Activated B cell treated with CpG ODN at 0.5 μM for 24 hours (primary cell): ENCODE data around the gene AK4. TPM values are rescaled to one million over a fixed set of nuclear protein-coding genes. Genes with fewer than 3 reads are reported as not detected.

Source experiments
- ATAC-seq: fragments of 200-7000 bp; cut with Tn5 transposase; one replicate; pipeline ENCODE4 v1.10.0; 2021; ENCODE audit warnings: low read depth, mild to moderate bottlenecking, moderate library complexity
- CTCF ChIA-PET: fragments of 350-600 bp; sonication (Branson Sonifier 250); formaldehyde crosslinking; loops from one replicate; lab custom pipeline; 2021; ENCODE audit warnings: antibody characterized with exemption; lab: Charles Lee
- POLR2A ChIA-PET: fragments of 350-600 bp; sonication (Branson Sonifier 250); formaldehyde crosslinking; loops from one replicate; lab custom pipeline; 2021; ENCODE audit warnings: antibody characterized with exemption; lab: Charles Lee
- DNase-seq: peaks from one replicate; pipeline ENCODE4 v3.0.0; 2022
- H3K27ac Mint-ChIP-seq: one replicate; pipeline ENCODE4 v1.8.0; 2020; ENCODE audit warnings: mixed read lengths
- H3K27me3 Mint-ChIP-seq: one replicate; pipeline ENCODE4 v1.8.0; 2021; ENCODE audit warnings: mixed read lengths
- H3K36me3 Mint-ChIP-seq: one replicate; pipeline ENCODE4 v1.8.0; 2021; ENCODE audit warnings: low read depth, mixed read lengths
- H3K4me1 Mint-ChIP-seq: one replicate; pipeline ENCODE4 v1.8.0; 2021; ENCODE audit warnings: mixed read lengths
- H3K4me3 Mint-ChIP-seq: one replicate; pipeline ENCODE4 v1.8.0; 2020; ENCODE audit warnings: mild to moderate bottlenecking, mixed read lengths
- H3K9me3 Mint-ChIP-seq: one replicate; pipeline ENCODE4 v1.8.0; 2020; ENCODE audit warnings: mixed read lengths
- intact Hi-C: fragments of 100-400 bp; cut with micrococcal nuclease; formaldehyde crosslinking; loops from one replicate; pipeline ENCODE4 v1.15.1; 2024
- total RNA-seq: library from RNA; stranded (reverse); gene quantifications from 2 replicates; pipeline ENCODE4 v1.2.3, GENCODE V29; 2022
- TF ChIP-seq, protein P1 (sequence below): fragments of 200-600 bp; IDR thresholded peaks from one replicate; pipeline ENCODE4 v1.8.0; 2022; ENCODE audit warnings: antibody characterized with exemption, mild to moderate bottlenecking

AK4 gene
- total RNA-seq, 1 donor from 2014 or later, result 1.8 TPM

DNA sequence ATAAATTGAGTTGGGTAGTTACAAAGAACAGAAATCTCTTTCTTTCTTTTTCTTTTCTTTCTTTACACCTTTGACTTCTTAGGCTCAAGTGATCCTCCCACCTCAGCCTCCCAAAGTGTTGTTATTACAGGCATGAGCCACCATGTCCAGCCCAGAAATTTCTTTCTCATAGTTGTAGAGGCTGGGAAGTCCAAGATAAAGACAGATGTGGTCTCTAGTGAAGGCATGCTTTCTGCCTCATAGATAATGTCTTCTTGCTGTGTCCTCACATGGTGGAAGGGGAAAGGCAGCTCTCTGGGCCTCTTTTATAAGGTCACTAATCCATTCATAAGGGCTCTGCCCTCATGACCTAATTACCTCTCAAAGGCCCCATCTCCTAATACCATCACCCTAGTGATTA lies 97.3 kb downstream of the AK4 start:
- TF ChIP-seq, protein P1, sequence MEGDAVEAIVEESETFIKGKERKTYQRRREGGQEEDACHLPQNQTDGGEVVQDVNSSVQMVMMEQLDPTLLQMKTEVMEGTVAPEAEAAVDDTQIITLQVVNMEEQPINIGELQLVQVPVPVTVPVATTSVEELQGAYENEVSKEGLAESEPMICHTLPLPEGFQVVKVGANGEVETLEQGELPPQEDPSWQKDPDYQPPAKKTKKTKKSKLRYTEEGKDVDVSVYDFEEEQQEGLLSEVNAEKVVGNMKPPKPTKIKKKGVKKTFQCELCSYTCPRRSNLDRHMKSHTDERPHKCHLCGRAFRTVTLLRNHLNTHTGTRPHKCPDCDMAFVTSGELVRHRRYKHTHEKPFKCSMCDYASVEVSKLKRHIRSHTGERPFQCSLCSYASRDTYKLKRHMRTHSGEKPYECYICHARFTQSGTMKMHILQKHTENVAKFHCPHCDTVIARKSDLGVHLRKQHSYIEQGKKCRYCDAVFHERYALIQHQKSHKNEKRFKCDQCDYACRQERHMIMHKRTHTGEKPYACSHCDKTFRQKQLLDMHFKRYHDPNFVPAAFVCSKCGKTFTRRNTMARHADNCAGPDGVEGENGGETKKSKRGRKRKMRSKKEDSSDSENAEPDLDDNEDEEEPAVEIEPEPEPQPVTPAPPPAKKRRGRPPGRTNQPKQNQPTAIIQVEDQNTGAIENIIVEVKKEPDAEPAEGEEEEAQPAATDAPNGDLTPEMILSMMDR, result no peak
- Mint-ChIP-seq H3K4me3 (no peak overlapping the region), H3K9me3 (no peaks in the 10 kb centered on the region), H3K27me3 (peaks cover 16% of the 10 kb centered on the region), H3K27ac (no peak overlapping the region), H3K36me3 (no peaks in the 10 kb centered on the region), H3K4me1 (no peaks in the 10 kb centered on the region)
- no peak for ATAC-seq
- no peak for DNase-seq
- intact Hi-C loops, result no loop called here
- CTCF ChIA-PET, result no interaction called here
- POLR2A ChIA-PET, result no interaction called here

DNA sequence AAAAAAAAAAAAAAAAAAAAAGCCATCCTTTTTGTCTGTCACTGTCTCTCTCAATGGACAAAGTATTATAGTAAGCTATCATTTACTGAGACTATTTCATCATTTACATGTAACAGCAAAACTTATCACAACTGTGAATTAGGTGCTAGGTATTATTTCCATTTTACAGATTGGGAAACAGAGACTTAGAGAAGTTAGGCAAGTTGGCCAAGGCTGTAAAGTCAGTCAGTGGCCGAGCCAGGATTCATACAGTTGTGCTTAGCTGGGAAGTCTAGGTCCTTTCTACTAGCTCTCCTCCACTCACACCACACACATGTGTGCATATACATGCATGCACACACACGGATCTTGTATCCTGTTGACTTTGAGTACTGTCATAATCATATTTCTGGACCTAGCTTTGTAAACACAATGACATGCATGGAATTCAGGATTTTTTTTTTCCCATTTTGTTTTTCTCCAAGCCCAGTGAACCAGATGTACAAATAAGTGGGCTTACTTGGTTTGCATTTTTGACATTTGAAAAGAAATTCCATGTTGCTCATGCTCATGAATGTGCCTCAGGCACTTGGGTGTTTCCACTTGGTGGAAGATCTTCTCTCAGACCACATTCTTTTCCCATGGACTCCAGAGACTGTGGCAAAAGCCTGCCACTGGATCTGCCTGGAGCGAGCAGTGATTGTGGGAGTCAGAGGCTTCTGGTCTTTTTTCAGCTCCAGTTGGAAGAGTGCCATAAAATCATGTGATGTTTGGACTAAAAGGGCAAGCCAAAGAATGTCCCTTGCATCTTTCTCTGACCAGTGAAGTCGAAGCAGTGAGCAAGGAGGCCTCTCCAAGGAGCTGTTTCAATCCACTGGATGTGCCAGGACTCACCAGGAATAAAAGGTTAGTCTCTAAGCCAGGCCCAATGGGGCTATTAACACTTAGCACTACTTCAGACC lies 99.7 kb downstream of the AK4 start:
- Mint-ChIP-seq H3K4me3 (no peak overlapping the region), H3K36me3 (no peaks in the 10 kb centered on the region), H3K4me1 (no peaks in the 10 kb centered on the region), H3K27ac (no peak overlapping the region), H3K27me3 (peaks cover 11% of the 10 kb centered on the region), H3K9me3 (no peaks in the 10 kb centered on the region)
- CTCF ChIA-PET, result no interaction called here
- DNase-seq (no peak), ATAC-seq (no peak)
- TF ChIP-seq, protein P1, result no peak
- intact Hi-C loops, result no loop called here
- POLR2A ChIA-PET, result no interaction called here

DNA sequence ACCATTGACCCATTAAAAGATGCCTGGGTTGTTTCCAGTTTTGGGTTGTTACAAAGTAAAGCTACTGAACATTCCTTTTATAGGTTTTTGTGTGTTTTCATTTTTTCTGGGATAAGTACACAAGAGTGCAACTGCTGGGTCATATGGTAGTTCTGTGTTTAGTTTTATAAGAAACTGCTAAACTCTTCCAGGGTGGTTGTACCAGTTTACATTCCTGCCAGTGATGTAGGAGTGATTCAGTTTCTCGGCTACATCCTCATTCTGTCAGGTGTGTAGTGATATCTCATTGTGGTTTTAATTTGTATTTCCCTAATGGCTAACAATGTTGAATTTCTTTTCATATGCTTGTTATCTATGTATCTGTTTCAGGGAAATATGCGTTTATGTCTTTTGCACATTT lies 102.8 kb downstream of the AK4 start:
- TF ChIP-seq, protein P1, result no peak
- intact Hi-C loops, result no loop called here
- H3K9me3 Mint-ChIP-seq, result no peaks in the 10 kb centered on the region
- DNase-seq (no peak), ATAC-seq (no peak)
- H3K36me3 Mint-ChIP-seq, result no peaks in the 10 kb centered on the region
- POLR2A ChIA-PET, result no interaction called here
- no peak overlapping the region for H3K4me3 Mint-ChIP-seq
- H3K4me1 Mint-ChIP-seq, result peaks cover 12% of the 10 kb centered on the region
- no peak overlapping the region for H3K27ac Mint-ChIP-seq
- peaks cover 14% of the 10 kb centered on the region for H3K27me3 Mint-ChIP-seq
- CTCF ChIA-PET, result no interaction called here

DNA sequence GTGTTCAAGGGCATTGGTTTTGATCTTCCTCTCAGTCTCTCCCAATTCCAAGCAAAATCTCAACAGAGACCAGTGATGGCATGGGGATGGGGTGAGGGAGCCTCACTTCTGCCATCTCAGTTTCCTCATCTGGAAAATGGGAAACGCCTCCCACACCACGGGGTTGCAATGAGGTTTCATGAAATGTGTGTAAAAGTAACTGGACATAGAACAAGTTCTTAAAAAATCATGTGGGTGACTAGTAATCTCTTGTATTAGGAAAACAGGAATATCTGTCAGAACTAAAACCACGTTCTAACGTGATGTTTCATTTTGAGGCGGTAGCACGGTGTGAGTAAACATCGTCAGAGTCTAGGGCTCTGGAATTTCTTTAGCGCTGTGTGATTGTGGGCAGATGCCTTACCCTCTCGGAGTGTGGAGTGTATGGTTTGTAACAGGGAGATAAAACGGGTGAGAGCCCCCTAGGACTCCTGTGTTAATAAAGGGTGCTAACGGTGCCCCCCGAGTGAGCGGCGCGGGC lies 105.9 kb downstream of the AK4 start:
- TF ChIP-seq, protein P1, result no peak
- ATAC-seq (no peak), DNase-seq (no peak)
- Mint-ChIP-seq H3K27ac (peak overlapping the region; percentile 4), H3K4me3 (peak overlapping the region; percentile 83), H3K36me3 (no peaks in the 10 kb centered on the region), H3K9me3 (no peaks in the 10 kb centered on the region), H3K27me3 (peaks cover 14% of the 10 kb centered on the region), H3K4me1 (peaks cover 12% of the 10 kb centered on the region)
- ChIA-PET POLR2A (interaction anchor here (1.2 kb wide), 1 partner anchor 166 kb away, joined by 4 read pairs; the partner anchor contains the start of genes LEPR and LEPROT), CTCF (no interaction called here)
- intact Hi-C loops, result loop anchor here (1.0 to 2.0 kb wide), 2 partner anchors 166 to 185 kb away; partner anchors contain the start of genes LEPR and LEPROT
